Stomach (tissue), 8 donors: ENCODE measurements around the gene NOXO1. TPM values are rescaled to one million over a fixed set of nuclear protein-coding genes. Genes with fewer than 3 reads are reported as not detected.

Experiments used
- polyA plus RNA-seq, 3 donors: library from polyadenylated mRNA; stranded (reverse); fragments of 200-250 nt; gene quantifications; one replicate each; pipeline ENCODE4 v1.2.3, GENCODE V29; 2013
- small RNA-seq, 4 donors: library from RNA; depleted of rRNA; stranded (forward); fragments of <200 nt; gene quantifications; one replicate each; pipeline ENCODE3, GENCODE V24; 2016
- total RNA-seq, 5 donors: library from RNA; depleted of rRNA; stranded (reverse); fragments of >200 nt; gene quantifications; one replicate each; pipeline versions ENCODE4 v1.1.0 to v1.2.3, GENCODE V29; 2014 to 2016
- donor health status: healthy with polysubstance abuse.
- donor health status: Bipolar disorder and iron deficiency.
- donor health status: healthy.

NOXO1 gene
- total and polyA plus RNA-seq, 8 donors = 1.2 to 58.2 (median 3.0) TPM; not detected in 4

Small RNAs within 50 kb of the gene (small RNA-seq; reads per million reads assigned to genes)
- 0 reads per million in 4 donors for gene AC005363.2
- gene RN7SL219P = 0 reads per million in 4 donors
- gene SNORA10 = 0 reads per million in 4 donors
- 0 reads per million in 4 donors for gene SNORA64

Other genes starting within 250 kb of the NOXO1 start
Only the 30 nearest of the 31 such genes appear.
- gene NME3, start 209.9 kb downstream of the NOXO1 start, total RNA-seq = 100 to 1,000 TPM in 2 of 5 donors, 10 to 100 TPM in 3; 18.7 to 420 (median 52.1) TPM
- 100 to 1,000 TPM; 116 to 194 (median 135) TPM for gene NME3, start 209.9 kb downstream of the NOXO1 start, polyA plus RNA-seq
- gene EME2, start 208.7 kb downstream of the NOXO1 start, total RNA-seq = 10 to 100 TPM in 4 of 5 donors, 1 to 10 TPM in 1; 8.8 to 94.1 (median 34.4) TPM
- gene EME2, start 208.7 kb downstream of the NOXO1 start, polyA plus RNA-seq = 1 to 10 TPM; 2.6 to 7.9 (median 6.9) TPM
- gene MRPS34, start 208.3 kb downstream of the NOXO1 start, total RNA-seq = 100 to 1,000 TPM in 1 of 5 donors, 10 to 100 TPM in 4; 21.1 to 204 (median 64.7) TPM
- gene MRPS34, start 208.3 kb downstream of the NOXO1 start, polyA plus RNA-seq = 100 to 1,000 TPM; 120 to 155 (median 126) TPM
- 100 to 1,000 TPM in 1 of 5 donors, 10 to 100 TPM in 4; 22.2 to 186 (median 70.9) TPM for gene SPSB3, start 198.9 kb downstream of the NOXO1 start, total RNA-seq
- gene SPSB3, start 198.9 kb downstream of the NOXO1 start, polyA plus RNA-seq = 100 to 1,000 TPM in 1 of 3 donors, 10 to 100 TPM in 2; 54.2 to 111 (median 83.6) TPM
- 100 to 1,000 TPM in 1 of 5 donors, 10 to 100 TPM in 4; 14.7 to 171 (median 54.8) TPM for gene NUBP2, start 198.5 kb downstream of the NOXO1 start, total RNA-seq
- gene NUBP2, start 198.5 kb downstream of the NOXO1 start, polyA plus RNA-seq = 10 to 100 TPM; 60.6 to 86.0 (median 74.7) TPM
- gene IGFALS, start 187.8 kb downstream of the NOXO1 start, total RNA-seq = 10 to 100 TPM in 2 of 5 donors, 1 to 10 TPM in 2, not detected in 1; 2.9 to 24.6 (median 8.8) TPM
- 10 to 100 TPM in 1 of 3 donors, 1 to 10 TPM in 2; 2.4 to 21.0 (median 6.0) TPM for gene IGFALS, start 187.8 kb downstream of the NOXO1 start, polyA plus RNA-seq
- gene HAGH, start 154.6 kb downstream of the NOXO1 start, total RNA-seq = 100 to 1,000 TPM in 1 of 5 donors, 10 to 100 TPM in 4; 30.3 to 119 (median 64.8) TPM
- 10 to 100 TPM; 64.9 to 80.2 (median 73.5) TPM for gene HAGH, start 154.6 kb downstream of the NOXO1 start, polyA plus RNA-seq
- 100 to 1,000 TPM in 1 of 5 donors, 10 to 100 TPM in 4; 16.7 to 484 (median 36.6) TPM for gene FAHD1, start 154.3 kb downstream of the NOXO1 start, total RNA-seq
- gene FAHD1, start 154.3 kb downstream of the NOXO1 start, polyA plus RNA-seq = 10 to 100 TPM; 15.4 to 37.7 (median 22.8) TPM
- not detected for gene MEIOB, start 109.3 kb downstream of the NOXO1 start, total RNA-seq
- gene MEIOB, start 109.3 kb downstream of the NOXO1 start, polyA plus RNA-seq = under 1 TPM in 1 of 3 donors, not detected in 2; 0.13 TPM
- not detected for gene HS3ST6, start 63.1 kb downstream of the NOXO1 start, total RNA-seq
- gene HS3ST6, start 63.1 kb downstream of the NOXO1 start, polyA plus RNA-seq = 1 to 10 TPM in 1 of 3 donors, not detected in 2; 1.6 TPM
- gene MSRB1, start 38.3 kb downstream of the NOXO1 start, total RNA-seq = 10 to 100 TPM in 3 of 5 donors, 1 to 10 TPM in 1, not detected in 1; 6.2 to 61.1 (median 16.3) TPM
- gene MSRB1, start 38.3 kb downstream of the NOXO1 start, polyA plus RNA-seq = 10 to 100 TPM; 31.2 to 68.5 (median 48.9) TPM
- gene RPL3L, start 26.8 kb downstream of the NOXO1 start, total RNA-seq = not detected
- under 1 TPM in 2 of 3 donors, not detected in 1; 0.05 to 0.19 TPM for gene RPL3L, start 26.8 kb downstream of the NOXO1 start, polyA plus RNA-seq
- 100 to 1,000 TPM in 1 of 5 donors, 10 to 100 TPM in 4; 28.6 to 119 (median 57.5) TPM for gene NDUFB10, start 21.9 kb downstream of the NOXO1 start, total RNA-seq
- gene NDUFB10, start 21.9 kb downstream of the NOXO1 start, polyA plus RNA-seq = 100 to 1,000 TPM; 242 to 285 (median 253) TPM
- 1,000 to 10,000 TPM in 4 of 5 donors, 100 to 1,000 TPM in 1; 997 to 2,615 (median 1,653) TPM for gene RPS2, start 16.6 kb downstream of the NOXO1 start, total RNA-seq
- gene RPS2, start 16.6 kb downstream of the NOXO1 start, polyA plus RNA-seq = 1,000 to 10,000 TPM; 2,720 to 4,842 (median 2,788) TPM
- not detected for gene RNF151, start 14.6 kb downstream of the NOXO1 start, total RNA-seq
- gene RNF151, start 14.6 kb downstream of the NOXO1 start, polyA plus RNA-seq = not detected
- 100 to 1,000 TPM in 1 of 5 donors, 10 to 100 TPM in 3, 1 to 10 TPM in 1; 9.4 to 174 (median 26.3) TPM for gene TBL3, start 9.4 kb downstream of the NOXO1 start, total RNA-seq
- 10 to 100 TPM; 32.7 to 52.7 (median 48.9) TPM for gene TBL3, start 9.4 kb downstream of the NOXO1 start, polyA plus RNA-seq
- 100 to 1,000 TPM in 1 of 5 donors, 10 to 100 TPM in 1, 1 to 10 TPM in 3; 3.1 to 313 (median 9.9) TPM for gene GFER, start 2.7 kb upstream of the NOXO1 start, total RNA-seq
- 10 to 100 TPM; 31.2 to 50.6 (median 36.1) TPM for gene GFER, start 2.7 kb upstream of the NOXO1 start, polyA plus RNA-seq
- gene SYNGR3, start 8.5 kb upstream of the NOXO1 start, total RNA-seq = 1 to 10 TPM in 1 of 5 donors, not detected in 4; 1.7 TPM
- 1 to 10 TPM in 1 of 3 donors, not detected in 2; 1.3 TPM for gene SYNGR3, start 8.5 kb upstream of the NOXO1 start, polyA plus RNA-seq
- 10 to 100 TPM; 16.3 to 86.2 (median 34.8) TPM for gene ZNF598, start 28.4 kb upstream of the NOXO1 start, total RNA-seq
- gene ZNF598, start 28.4 kb upstream of the NOXO1 start, polyA plus RNA-seq = 10 to 100 TPM; 21.1 to 31.0 (median 21.4) TPM
- under 1 TPM in 1 of 5 donors, not detected in 4; 0.55 TPM for gene NPW, start 38.3 kb upstream of the NOXO1 start, total RNA-seq
- 10 to 100 TPM in 1 of 3 donors, 1 to 10 TPM in 2; 1.6 to 12.4 (median 2.4) TPM for gene NPW, start 38.3 kb upstream of the NOXO1 start, polyA plus RNA-seq
- 100 to 1,000 TPM in 2 of 5 donors, 10 to 100 TPM in 3; 17.4 to 201 (median 95.5) TPM for gene NHERF2, start 45.4 kb upstream of the NOXO1 start, total RNA-seq
- 100 to 1,000 TPM in 2 of 3 donors, 10 to 100 TPM in 1; 65.4 to 236 (median 157) TPM for gene NHERF2, start 45.4 kb upstream of the NOXO1 start, polyA plus RNA-seq
- 100 to 1,000 TPM in 2 of 5 donors, 1 to 10 TPM in 3; 2.3 to 663 (median 9.5) TPM for gene NTHL1, start 66.4 kb upstream of the NOXO1 start, total RNA-seq
- gene NTHL1, start 66.4 kb upstream of the NOXO1 start, polyA plus RNA-seq = 10 to 100 TPM; 29.2 to 40.6 (median 36.6) TPM
- gene TSC2, start 66.5 kb upstream of the NOXO1 start, total RNA-seq = 100 to 1,000 TPM in 3 of 5 donors, 10 to 100 TPM in 2; 68.5 to 369 (median 118) TPM
- gene TSC2, start 66.5 kb upstream of the NOXO1 start, polyA plus RNA-seq = 10 to 100 TPM; 40.8 to 46.0 (median 41.1) TPM
- gene PKD1, start 154.4 kb upstream of the NOXO1 start, total RNA-seq = 100 to 1,000 TPM in 3 of 5 donors, 10 to 100 TPM in 2; 88.5 to 776 (median 459) TPM
- gene PKD1, start 154.4 kb upstream of the NOXO1 start, polyA plus RNA-seq = 10 to 100 TPM; 10.4 to 58.9 (median 22.7) TPM
- gene RAB26, start 167.2 kb upstream of the NOXO1 start, total RNA-seq = 100 to 1,000 TPM in 1 of 5 donors, 10 to 100 TPM in 1, not detected in 3; 27.2 to 114 TPM
- 10 to 100 TPM; 15.1 to 63.4 (median 20.3) TPM for gene RAB26, start 167.2 kb upstream of the NOXO1 start, polyA plus RNA-seq
- gene TRAF7, start 174.3 kb upstream of the NOXO1 start, total RNA-seq = 100 to 1,000 TPM in 1 of 5 donors, 10 to 100 TPM in 4; 20.9 to 204 (median 58.9) TPM
- 10 to 100 TPM; 27.1 to 39.5 (median 37.3) TPM for gene TRAF7, start 174.3 kb upstream of the NOXO1 start, polyA plus RNA-seq
- under 1 TPM in 1 of 5 donors, not detected in 4; 0.73 TPM for gene CASKIN1, start 215.1 kb upstream of the NOXO1 start, total RNA-seq
- under 1 TPM; 0.15 to 0.55 (median 0.19) TPM for gene CASKIN1, start 215.1 kb upstream of the NOXO1 start, polyA plus RNA-seq
- 100 to 1,000 TPM in 1 of 5 donors, 10 to 100 TPM in 3, 1 to 10 TPM in 1; 7.5 to 235 (median 56.2) TPM for gene MLST8, start 224.0 kb upstream of the NOXO1 start, total RNA-seq
- 10 to 100 TPM; 46.8 to 68.1 (median 55.3) TPM for gene MLST8, start 224.0 kb upstream of the NOXO1 start, polyA plus RNA-seq
- gene BRICD5, start 229.4 kb upstream of the NOXO1 start, total RNA-seq = 10 to 100 TPM in 4 of 5 donors, 1 to 10 TPM in 1; 2.6 to 78.8 (median 16.5) TPM
- gene BRICD5, start 229.4 kb upstream of the NOXO1 start, polyA plus RNA-seq = 1 to 10 TPM; 4.2 to 6.5 (median 6.3) TPM
- 10 to 100 TPM in 4 of 5 donors, 1 to 10 TPM in 1; 9.4 to 90.4 (median 15.9) TPM for gene PGP, start 233.4 kb upstream of the NOXO1 start, total RNA-seq
- gene PGP, start 233.4 kb upstream of the NOXO1 start, polyA plus RNA-seq = 10 to 100 TPM in 2 of 3 donors, 1 to 10 TPM in 1; 9.3 to 11.0 (median 10.0) TPM